OCI-LY3 (cell line): ENCODE results near the gene BASP1.
A peak's percentile ranks its signal among the peaks of the same experiment; 100 is the strongest.

Experiments
- H2AFZ ChIP-seq: fragments of 200-600, 300-600 bp; shearing (Covaris generic); 2 replicates; pipeline ENCODE4 v1.6.0; 2014; ENCODE audit warnings: antibody characterized with exemption, low read depth, low read length
- H3K27ac ChIP-seq: fragments of 200-600, 300-600 bp; sonication (generic); 2 replicates; pipeline ENCODE4 v1.5.1; 2014; ENCODE audit warnings: mild to moderate bottlenecking, low read length, moderate library complexity, mixed read lengths
- H3K27me3 ChIP-seq: fragments of 200-600, 300-600 bp; sonication (generic); 2 replicates; pipeline ENCODE4 v1.6.1; 2014; ENCODE audit warnings: low read depth, low read length, mixed read lengths
- H3K36me3 ChIP-seq: fragments of 200-600, 300-600 bp; sonication (generic); replicated peaks from 2 replicates; pipeline ENCODE3; 2014; ENCODE audit warnings: low read depth, low read length, mixed read lengths
- H3K4me1 ChIP-seq: fragments of 300-600, 200-600 bp; sonication (generic); 2 replicates; pipeline ENCODE4 v1.6.1; 2014; ENCODE audit warnings: low read length, mixed read lengths
- H3K4me2 ChIP-seq: fragments of 200-600, 300-600 bp; sonication (generic); 2 replicates; pipeline ENCODE4 v1.6.1; 2014; ENCODE audit warnings: low read length, mixed read lengths
- H3K4me3 ChIP-seq: fragments of 300-600, 200-600 bp; sonication (generic); 2 replicates; pipeline ENCODE4 v1.5.1; 2014; ENCODE audit warnings: antibody characterized with exemption, mild to moderate bottlenecking, low read length, moderate library complexity
- H3K79me2 ChIP-seq: fragments of 300-600, 200-600 bp; shearing (Covaris generic); 2 replicates; pipeline ENCODE4 v1.6.1; 2014; ENCODE audit warnings: mild to moderate bottlenecking, low read length, mixed read lengths
- H3K9ac ChIP-seq: fragments of 300-600, 200-600 bp; shearing (Covaris generic); 2 replicates; pipeline ENCODE4 v1.6.0; 2014; ENCODE audit warnings: mild to moderate bottlenecking, low read length, moderate library complexity
- H3K9me3 ChIP-seq: fragments of 200-600, 300-600 bp; shearing (Covaris generic); 2 replicates; pipeline ENCODE4 v1.6.1; 2014; ENCODE audit warnings: low read length, mixed read lengths; ENCODE audit not compliant: insufficient read depth
- H4K20me1 ChIP-seq: fragments of 200-600, 300-600 bp; sonication (generic); 2 replicates; pipeline ENCODE4 v1.6.1; 2016; ENCODE audit warnings: low read length, mixed read lengths; ENCODE audit not compliant: insufficient read depth
- CTCF ChIP-seq: fragments of 200-600, 300-600 bp; sonication (generic); IDR thresholded peaks from 2 replicates; pipeline ENCODE4 v1.5.1; 2014; ENCODE audit warnings: antibody characterized with exemption, low read length, low read depth
- EZH2phosphoT487 ChIP-seq: fragments of 200-600 bp; shearing (Covaris generic); IDR thresholded peaks from 2 replicates; pipeline ENCODE4 v1.6.1; 2018; ENCODE audit warnings: antibody characterized with exemption, mixed run types, low read depth

BASP1 gene

GRCh38 chr5:17288570-17288969 is 71.1 kb downstream of the BASP1 start:
- Histone ChIP-seq H3K79me2 (no peaks in the 10 kb centered on the region), H3K27ac (no peak overlapping the region), H3K36me3 (no peaks in the 10 kb centered on the region), H4K20me1 (no peaks in the 10 kb centered on the region), H3K4me1 (peaks cover 8% of the 10 kb centered on the region), H3K9me3 (no peaks in the 10 kb centered on the region), H3K4me2 (no peak overlapping the region), H3K4me3 (no peak overlapping the region), H2AFZ (no peak overlapping the region), H3K27me3 (no peaks in the 10 kb centered on the region), H3K9ac (no peak overlapping the region)
- TF ChIP-seq CTCF = no peak
- TF ChIP-seq EZH2phosphoT487 = no peak

- no peaks in the 10 kb centered on the region for H3K79me2 ChIP-seq
- H2AFZ ChIP-seq = no peak overlapping the region
- peaks cover 8% of the 10 kb centered on the region for H3K4me1 ChIP-seq
- no peak overlapping the region for H3K4me2 ChIP-seq
- H3K27ac ChIP-seq = no peak overlapping the region
- no peak overlapping the region for H3K9ac ChIP-seq
- no peaks in the 10 kb centered on the region for H3K36me3 ChIP-seq
- no peak overlapping the region for H3K4me3 ChIP-seq
- no peaks in the 10 kb centered on the region for H3K27me3 ChIP-seq
- H3K9me3 ChIP-seq = no peaks in the 10 kb centered on the region
- no peak for TF ChIP-seq EZH2phosphoT487
- no peak for TF ChIP-seq CTCF
- no peaks in the 10 kb centered on the region for H4K20me1 ChIP-seq
These were observed 72.5 kb downstream of the BASP1 start for GRCh38 chr5:17289681-17290539.

- H3K9ac ChIP-seq = no peak overlapping the region
- H3K4me2 ChIP-seq = no peak overlapping the region
- H3K4me1 ChIP-seq = peaks cover 8% of the 10 kb centered on the region
- TF ChIP-seq CTCF (no peak), EZH2phosphoT487 (no peak)
- H3K9me3 ChIP-seq = no peaks in the 10 kb centered on the region
- H3K79me2 ChIP-seq = no peaks in the 10 kb centered on the region
- H4K20me1 ChIP-seq = no peaks in the 10 kb centered on the region
- no peaks in the 10 kb centered on the region for H3K27me3 ChIP-seq
- no peak overlapping the region for H3K4me3 ChIP-seq
- H3K27ac ChIP-seq = no peak overlapping the region
- no peak overlapping the region for H2AFZ ChIP-seq
- H3K36me3 ChIP-seq = no peaks in the 10 kb centered on the region
These were observed 73.1 kb downstream of the BASP1 start for GRCh38 chr5:17290540-17290974.

- no peaks in the 10 kb centered on the region for H3K9me3 ChIP-seq
- peaks cover 8% of the 10 kb centered on the region for H3K4me1 ChIP-seq
- no peak overlapping the region for H3K27ac ChIP-seq
- H3K36me3 ChIP-seq = no peaks in the 10 kb centered on the region
- H2AFZ ChIP-seq = peak overlapping the region; percentile 31; the same call in 1 of the 2 replicates
- no peaks in the 10 kb centered on the region for H4K20me1 ChIP-seq
- H3K4me2 ChIP-seq = peak overlapping the region; percentile 26; the same call in 1 of the 2 replicates
- H3K9ac ChIP-seq = no peak overlapping the region
- no peaks in the 10 kb centered on the region for H3K27me3 ChIP-seq
- no peak overlapping the region for H3K4me3 ChIP-seq
- no peaks in the 10 kb centered on the region for H3K79me2 ChIP-seq
- TF ChIP-seq CTCF (no peak), EZH2phosphoT487 (no peak)
These were observed 75.1 kb downstream of the BASP1 start for GRCh38 chr5:17292434-17293015.
